Kidney capillary endothelial cell (primary cell): Measurements from ENCODE around the gene EXTL2.
"Not testable (repeated sequence)": the region's sequence is repeated elsewhere in the genome, so short reads cannot be mapped to it uniquely, and the experiment has no call there.

ENCODE experiments used
- DNase-seq: peaks from one replicate; pipeline ENCODE4 v3.0.0-alpha.2; 2018; ENCODE audit warnings: low spot score

EXTL2 gene

GRCh38 chr1:100896481-100896982, 1.9 kb upstream of the EXTL2 start:
- peak; percentile 47 for DNase-seq

DNA sequence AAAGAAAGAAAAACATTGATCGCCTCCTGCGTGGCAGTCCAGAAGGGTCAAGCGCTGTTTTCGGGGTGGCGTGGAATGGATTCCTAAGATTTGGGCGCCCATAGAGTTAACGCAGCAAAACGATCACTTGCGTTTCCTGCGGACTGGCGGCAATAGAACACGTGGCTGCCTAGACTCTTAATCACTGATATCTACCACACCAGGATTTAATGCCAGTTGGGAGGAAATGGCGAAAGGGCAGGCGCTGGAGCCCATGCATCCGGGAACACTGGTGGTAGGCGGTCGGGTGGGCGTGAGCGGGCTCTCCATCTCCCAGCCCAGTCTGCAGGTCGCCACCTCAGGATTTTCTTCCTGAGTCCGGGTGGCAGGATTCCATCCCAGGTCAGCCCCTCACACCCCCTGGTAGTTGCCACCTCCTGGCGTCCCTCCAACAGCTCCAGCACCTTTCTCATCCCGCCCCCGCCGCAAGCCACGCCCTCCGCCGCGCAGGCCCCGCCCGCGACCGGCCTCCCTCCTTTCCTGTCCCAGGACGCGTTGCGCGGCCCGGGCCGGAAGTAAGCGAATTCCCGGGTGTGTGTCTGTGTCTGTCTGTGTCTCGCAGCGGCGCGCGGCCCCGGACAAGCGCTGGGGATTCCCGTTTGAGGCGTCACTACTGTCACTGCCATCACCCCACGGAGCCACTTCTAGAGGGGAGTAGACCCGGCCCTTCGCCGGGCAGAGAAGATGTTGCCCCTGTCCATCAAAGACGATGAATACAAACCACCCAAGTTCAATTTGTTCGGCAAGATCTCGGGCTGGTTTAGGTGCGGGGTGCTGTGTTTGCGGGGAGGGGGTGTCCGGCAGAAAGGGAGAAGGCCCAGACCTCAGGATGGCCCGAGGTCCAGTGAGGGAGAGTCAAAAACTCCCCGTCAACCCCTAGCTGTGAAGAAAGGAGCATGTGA, 1.2 kb upstream of the EXTL2 start, which contains the start of gene SLC30A7:
TSS of gene SLC30A7 (plus strand) at position 551 of the 941 bp plus-strand sequence. CDS start at position 724, 173 bp downstream.
- peak; percentile 88 for DNase-seq

GRCh38 chr1:100893718-100894117, 924 bp downstream of the EXTL2 start:
- DNase-seq = no peak

DNA sequence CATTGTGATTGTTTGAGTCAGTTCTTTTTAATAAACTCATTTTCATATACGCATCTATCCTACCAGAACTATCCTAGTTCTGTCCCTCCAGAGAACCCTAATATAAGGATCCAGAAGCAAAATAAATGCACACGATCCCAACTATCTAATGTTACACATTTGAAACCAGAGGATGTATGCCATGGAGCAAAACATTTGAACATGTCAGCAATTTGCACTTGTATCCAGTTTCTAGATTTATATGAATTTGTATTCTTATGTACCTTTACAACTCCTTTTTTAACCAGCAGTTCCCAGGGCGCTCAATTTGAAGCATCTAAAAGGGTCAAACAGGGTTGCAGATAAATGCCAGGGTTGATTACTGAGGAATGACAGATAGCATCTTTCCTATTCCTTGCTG, 2.1 kb downstream of the EXTL2 start:
- DNase-seq = no peak

- DNase-seq = no peak
Observed at GRCh38 chr1:100891380-100891779, 3.3 kb downstream of the EXTL2 start.

DNA sequence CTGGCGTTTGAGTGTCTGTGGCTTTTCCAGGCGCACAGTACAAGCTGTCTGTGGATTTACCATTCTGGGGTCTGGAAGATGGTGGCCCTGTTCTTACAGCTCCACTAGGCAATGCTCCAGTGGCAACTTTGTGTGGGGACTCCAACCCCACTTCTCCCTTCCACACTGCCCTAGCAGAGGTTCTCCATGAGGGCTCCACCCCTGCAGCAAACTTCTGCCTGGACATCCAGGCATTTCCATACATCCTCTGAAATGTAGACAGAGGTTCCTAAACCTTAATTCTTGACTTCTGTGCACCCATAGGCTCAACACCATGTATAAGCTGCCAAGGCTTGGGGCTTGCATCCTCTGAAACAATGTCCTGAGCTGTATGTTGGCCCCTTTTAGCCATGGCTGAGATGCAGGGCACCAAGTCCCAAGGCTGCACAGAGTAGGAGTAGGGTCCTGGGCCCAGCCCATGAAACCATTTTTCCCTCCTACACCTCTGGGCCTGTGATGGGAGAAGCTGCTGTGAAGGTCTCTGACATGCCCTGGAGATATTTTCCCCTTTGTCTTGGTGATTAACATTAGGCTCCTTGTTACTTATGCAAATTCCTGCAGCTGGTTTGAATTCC, 4.7 kb downstream of the EXTL2 start:
- not testable (repeated sequence) for DNase-seq

DNA sequence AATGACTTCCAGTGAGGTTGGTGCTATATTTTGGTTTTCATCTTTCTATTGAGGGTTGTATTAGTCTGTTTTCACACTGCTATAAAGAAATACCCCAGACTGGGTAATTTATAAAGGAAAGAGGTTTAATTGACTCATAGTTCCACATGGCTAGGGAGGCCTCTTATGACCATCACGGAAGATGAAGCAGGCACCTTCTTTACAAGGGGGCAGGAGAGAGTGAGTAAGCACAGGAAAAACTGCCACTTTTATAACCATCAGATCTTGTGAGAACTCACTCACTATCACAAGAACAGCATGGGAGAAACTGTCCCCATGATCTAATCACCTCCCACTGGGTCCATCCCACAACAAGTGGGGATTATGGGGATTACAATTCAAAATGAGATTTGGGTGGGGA, 5.6 kb downstream of the EXTL2 start:
- DNase-seq = not testable (repeated sequence)

DNA sequence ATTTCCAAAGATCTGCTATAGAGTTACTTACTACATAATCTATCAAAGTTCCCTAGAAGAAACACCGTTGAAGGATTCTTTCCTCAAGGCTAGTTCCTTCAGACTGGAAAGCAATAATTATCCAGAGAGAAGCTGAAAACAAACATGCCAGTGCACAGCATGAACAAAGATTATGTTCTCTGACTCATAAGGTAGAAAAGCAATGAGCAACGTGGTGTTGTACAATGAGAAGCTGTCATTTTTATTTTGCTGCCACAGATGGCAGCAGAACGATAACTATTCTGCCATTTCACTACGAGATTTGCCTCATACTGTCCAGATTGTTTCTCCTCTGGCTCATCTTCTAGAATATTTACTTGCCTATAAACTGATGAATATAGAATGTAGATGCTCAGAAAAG, 10.7 kb downstream of the EXTL2 start:
- DNase-seq = peak; percentile 51

DNA sequence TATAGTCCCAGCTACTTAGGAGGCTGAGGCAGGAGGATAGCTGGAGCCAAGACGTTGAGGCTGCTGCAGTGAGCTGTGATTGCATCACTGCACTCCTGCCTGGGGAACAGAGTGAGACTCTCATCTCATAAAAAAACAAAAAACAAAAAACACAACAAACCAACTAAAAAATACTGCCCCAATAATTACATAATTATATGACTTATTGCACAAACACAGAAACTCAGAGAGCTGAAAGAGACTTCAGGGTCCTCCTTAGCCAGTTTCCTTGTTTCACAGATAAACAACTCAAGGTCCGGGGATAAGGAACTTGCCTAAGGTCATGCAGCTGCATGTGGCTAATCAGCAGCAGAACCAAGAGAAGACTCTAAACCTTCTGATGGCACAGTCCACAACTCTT, 11.9 kb downstream of the EXTL2 start:
- no peak for DNase-seq

- DNase-seq = no peak
Observed at GRCh38 chr1:100881687-100882086, 13.0 kb downstream of the EXTL2 start.

- DNase-seq = no peak
Observed at GRCh38 chr1:100879422-100879821, 15.2 kb downstream of the EXTL2 start.

DNA sequence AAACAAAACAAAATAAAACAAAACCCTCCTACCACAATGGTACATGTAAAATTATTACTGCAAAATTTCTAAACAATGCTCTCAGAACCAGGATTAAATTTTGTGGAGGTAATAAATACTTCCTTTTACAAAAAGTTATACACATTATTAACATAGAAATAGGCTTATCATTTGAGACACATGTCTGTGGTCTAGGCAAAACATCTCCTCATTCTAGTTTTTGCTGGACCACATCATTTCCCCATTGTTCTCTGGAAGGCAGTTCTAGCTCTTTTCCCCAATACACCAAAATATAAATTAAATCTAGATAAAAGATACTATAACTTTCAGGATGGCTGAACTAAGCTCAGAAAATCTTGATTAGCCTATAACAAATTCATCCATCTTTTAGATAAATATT, 18.4 kb downstream of the EXTL2 start:
- DNase-seq = no peak

DNA sequence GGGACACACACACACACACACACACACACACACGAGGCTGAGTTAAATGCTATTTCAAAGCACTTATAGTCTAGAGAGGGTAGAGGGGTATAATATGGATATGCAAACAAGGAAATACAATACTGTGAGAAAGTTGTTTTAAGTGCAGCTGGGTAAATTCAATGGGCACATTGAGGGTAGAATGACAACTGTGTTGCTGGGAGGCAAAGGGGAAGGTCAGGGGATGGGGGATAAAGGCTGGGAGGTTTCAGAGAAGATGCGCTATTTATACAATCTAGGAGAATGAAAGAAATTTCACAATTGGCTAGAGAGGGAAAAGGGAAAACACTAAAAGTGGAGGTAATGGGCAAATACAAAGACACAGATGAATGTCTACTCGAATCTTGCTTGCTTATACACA, 19.4 kb downstream of the EXTL2 start:
- no peak for DNase-seq

DNA sequence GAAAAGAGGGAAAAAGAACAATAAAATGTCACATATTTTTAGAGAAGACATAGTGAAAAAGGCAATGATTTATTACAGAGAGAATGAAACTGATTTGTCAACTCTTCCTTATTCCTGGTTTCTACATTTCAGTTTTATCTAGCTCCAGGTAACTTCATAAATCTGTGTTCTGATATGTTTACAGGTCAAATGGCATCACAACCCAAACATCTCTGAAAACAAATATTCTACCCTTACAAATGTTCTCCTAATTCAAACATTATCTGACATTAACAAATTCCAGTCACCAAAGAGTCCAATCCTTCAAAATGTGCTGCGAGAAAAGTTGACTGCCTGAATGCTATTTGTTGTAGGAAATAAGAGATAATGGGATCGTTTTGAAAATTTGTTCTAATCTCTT, 20.2 kb downstream of the EXTL2 start:
- no peak for DNase-seq

- no peak for DNase-seq
Observed at GRCh38 chr1:100869996-100870395, 24.6 kb downstream of the EXTL2 start.

DNA sequence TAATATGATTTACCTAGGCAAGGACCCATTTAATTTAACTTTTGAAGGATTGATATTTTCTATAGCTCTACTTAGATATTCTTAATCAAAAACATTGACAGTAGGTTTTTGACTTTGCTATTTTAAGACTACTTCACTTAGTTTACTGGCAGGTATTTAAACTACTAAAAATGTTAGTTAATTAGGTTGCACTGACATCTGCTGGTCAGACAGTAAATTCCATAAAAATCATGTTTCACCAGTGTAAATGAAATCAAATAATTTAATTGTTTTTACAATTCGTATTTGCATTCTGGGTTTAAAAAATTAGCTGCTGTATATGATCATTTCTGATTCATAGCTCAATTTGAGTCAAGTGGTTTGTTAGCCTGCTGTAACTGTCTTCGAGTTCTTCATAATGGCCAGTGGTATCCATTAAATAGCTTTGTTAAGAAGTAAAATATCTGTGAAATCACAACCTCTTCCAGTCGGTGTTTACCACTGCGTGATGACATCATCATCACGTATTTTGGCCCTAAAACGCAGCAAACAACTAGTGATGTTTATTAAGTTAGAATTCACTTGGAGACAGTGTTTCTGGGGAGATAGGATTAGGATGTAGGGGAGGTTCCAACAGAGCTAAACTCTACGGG, 26.2 kb downstream of the EXTL2 start:
- peak; percentile 67 for DNase-seq

GRCh38 chr1:100866901-100867206, 27.8 kb downstream of the EXTL2 start:
- DNase-seq = no peak

GRCh38 chr1:100866041-100866900, 28.4 kb downstream of the EXTL2 start:
- peak; percentile 58 for DNase-seq

GRCh38 chr1:100862591-100862990, 32.1 kb downstream of the EXTL2 start:
- no peak for DNase-seq

DNA sequence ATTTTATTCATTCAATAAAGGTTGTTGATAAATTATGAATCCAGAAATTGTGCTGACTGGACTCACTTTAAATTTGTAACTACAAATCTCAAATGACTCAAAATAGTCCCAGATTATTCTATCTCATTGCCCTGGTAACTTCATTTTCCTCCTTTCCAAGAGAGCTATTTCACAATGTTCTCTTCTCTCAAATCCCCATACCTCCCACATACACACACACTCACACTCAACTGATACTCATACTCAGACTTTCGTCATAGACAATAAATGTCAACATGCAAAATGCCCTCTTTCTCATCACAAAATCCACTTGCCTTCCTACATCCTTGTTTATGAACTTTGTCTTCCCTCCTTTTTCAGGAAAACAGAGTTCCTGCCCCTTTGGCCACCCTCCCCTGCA, 33.3 kb downstream of the EXTL2 start:
- DNase-seq = no peak

DNA sequence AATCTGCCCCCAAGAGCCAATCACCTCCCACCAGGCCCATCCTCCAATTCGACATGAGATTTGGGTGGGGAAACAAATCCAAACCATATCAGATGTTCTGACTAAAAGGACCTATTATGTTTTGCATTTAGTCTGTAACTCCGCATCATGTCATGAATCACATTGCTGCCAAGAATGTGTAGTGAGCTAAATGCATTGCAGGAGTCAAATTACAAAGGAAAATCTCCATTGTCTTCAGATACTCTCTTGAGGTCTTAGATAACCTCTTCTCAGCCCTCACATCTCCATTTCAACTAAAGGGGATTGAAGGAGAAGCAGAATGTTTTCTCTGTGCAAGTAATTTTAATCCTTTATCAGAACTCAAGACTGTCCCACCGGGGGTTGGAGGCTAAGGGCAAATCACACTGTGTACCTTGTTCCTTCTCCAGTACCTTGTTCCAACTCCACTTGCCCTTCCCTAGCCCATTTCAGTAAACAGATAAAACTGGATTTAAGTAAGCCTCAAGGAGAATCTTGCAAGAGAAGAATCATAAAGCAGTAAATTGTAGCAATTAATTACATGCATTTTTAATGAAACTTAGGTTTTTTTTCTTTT, 34.1 kb downstream of the EXTL2 start:
- no peak for DNase-seq
